Measurements from ENCODE around the gene MYG1. TPM values are rescaled to one million over a fixed set of nuclear protein-coding genes. Genes with fewer than 3 reads are reported as not detected.
"Not testable (repeated sequence)": the region's sequence is repeated elsewhere in the genome, so short reads cannot be mapped to it uniquely, and the experiment has no call there.

Gene MYG1
- total RNA-seq, 4 donors from 2014 or later, result 18.4 to 25.6 (median 24.8) TPM

DNA sequence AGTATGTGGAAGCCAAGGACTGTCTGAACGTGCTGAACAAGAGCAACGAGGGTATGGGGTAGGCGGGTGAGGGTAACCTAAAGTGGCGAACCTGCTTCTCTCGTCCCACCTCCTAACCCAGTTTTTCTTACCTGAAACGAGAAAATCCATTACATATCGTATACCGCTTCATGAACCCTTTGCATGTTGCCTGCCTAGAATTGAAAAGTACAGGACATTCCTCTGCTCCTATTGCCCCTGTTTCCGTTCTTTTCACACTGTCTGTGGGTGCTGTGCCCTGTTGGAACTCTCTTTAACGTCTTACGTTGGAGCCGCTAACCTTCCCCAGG, 3.6 kb upstream of the MYG1 start:
- TF ChIP-seq POLR2A (IDR thresholded peaks at IDR 0.05), result no peak
- TF ChIP-seq, protein P1, sequence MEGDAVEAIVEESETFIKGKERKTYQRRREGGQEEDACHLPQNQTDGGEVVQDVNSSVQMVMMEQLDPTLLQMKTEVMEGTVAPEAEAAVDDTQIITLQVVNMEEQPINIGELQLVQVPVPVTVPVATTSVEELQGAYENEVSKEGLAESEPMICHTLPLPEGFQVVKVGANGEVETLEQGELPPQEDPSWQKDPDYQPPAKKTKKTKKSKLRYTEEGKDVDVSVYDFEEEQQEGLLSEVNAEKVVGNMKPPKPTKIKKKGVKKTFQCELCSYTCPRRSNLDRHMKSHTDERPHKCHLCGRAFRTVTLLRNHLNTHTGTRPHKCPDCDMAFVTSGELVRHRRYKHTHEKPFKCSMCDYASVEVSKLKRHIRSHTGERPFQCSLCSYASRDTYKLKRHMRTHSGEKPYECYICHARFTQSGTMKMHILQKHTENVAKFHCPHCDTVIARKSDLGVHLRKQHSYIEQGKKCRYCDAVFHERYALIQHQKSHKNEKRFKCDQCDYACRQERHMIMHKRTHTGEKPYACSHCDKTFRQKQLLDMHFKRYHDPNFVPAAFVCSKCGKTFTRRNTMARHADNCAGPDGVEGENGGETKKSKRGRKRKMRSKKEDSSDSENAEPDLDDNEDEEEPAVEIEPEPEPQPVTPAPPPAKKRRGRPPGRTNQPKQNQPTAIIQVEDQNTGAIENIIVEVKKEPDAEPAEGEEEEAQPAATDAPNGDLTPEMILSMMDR (IDR thresholded peaks at IDR 0.05), result no peak
- peak overlapping the region; percentile 72 to 95 (median 86) for H3K4me3 ChIP-seq
- H3K4me1 ChIP-seq, result peaks cover 0 to 37% (median 17%) of the 10 kb centered on the region in 4 donors
- no peaks in the 10 kb centered on the region for H3K9me3 ChIP-seq
- H3K36me3 ChIP-seq, result peaks cover 0 to 10% (median 0%) of the 10 kb centered on the region in 3 donors
- peak overlapping the region; percentile 83 to 88 (median 87) for H3K27ac ChIP-seq
- no peak for DNase-seq
- H3K27me3 ChIP-seq, result no peaks in the 10 kb centered on the region

DNA sequence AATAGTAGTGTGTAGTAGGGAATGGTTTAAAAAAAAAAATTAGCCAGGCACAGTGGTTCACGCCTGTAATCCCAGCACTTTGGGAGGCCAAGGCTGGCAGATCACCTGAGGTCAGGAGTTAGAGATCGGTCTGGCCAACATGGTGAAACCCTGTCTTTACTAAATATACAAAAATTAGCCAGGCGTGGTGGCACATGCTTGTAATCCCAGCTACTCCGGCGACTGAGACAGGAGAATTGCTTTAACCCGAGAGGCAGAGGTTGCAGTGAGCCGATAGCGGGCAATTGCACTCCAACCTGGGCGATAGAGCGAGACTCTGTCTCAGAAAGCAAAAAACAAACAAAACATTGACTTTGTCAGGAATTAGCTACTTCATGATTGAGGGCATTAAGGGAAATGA, 2.4 kb upstream of the MYG1 start:
- not testable (repeated sequence) for H3K27me3 ChIP-seq, H3K9me3 ChIP-seq, H3K4me3 ChIP-seq, H3K27ac ChIP-seq, DNase-seq
- Histone ChIP-seq H3K4me1 (peaks cover 0 to 50% (median 21%) of the 10 kb centered on the region in 4 donors), H3K36me3 (peaks cover 0 to 10% (median 0%) of the 10 kb centered on the region in 3 donors)

DNA sequence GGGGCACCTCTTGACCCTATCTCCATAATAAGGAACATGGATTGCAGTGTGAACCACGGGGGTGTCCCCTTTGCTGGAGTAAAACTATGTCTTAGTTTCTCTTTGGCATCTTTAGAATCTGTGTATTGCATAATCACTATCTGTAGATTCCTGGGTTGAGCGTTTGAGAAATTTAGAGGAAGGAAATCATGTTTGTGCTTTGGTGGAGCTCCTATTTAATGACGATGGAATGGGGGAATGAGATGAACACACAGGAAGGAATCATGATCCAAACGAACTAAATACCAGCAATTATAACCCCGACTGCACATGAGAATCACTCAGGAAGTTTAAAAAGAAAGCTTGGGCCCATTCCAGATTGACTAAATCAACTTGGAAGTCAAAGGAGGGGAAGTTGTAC, 1.3 kb upstream of the MYG1 start:
- no peak overlapping the region for H3K4me3 ChIP-seq
- no peak for DNase-seq
- peak overlapping the region in 2 of 4 donors; percentile 17 to 33 for H3K27ac ChIP-seq
- peaks cover 0 to 21% (median 0%) of the 10 kb centered on the region in 3 donors for H3K36me3 ChIP-seq
- no peaks in the 10 kb centered on the region for H3K9me3 ChIP-seq
- TF ChIP-seq POLR2A (IDR thresholded peaks at IDR 0.05), result no peak
- TF ChIP-seq, protein P1 (IDR thresholded peaks at IDR 0.05), result no peak
- H3K27me3 ChIP-seq, result no peaks in the 10 kb centered on the region
- peaks cover 0 to 54% (median 21%) of the 10 kb centered on the region in 4 donors for H3K4me1 ChIP-seq

DNA sequence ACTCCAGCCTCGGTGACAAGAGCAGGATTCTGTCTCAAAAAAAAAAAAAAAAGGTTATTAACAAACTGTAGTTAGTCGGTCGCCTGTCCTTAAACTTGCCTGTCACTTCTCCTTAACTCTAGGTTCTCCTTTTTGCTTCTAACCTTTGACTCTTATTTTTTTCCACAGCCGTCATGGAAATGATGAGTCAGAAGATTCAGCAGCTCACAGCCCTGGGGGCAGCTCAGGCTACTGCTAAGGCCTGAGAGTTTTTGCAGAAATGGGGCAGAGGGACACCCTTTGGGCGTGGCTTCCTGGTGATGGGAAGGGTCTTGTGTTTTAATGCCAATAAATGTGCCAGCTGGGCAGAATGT, 418 bp upstream of the MYG1 start:
- Histone ChIP-seq H3K4me1 (peaks cover 0 to 54% (median 21%) of the 10 kb centered on the region in 4 donors), H3K9me3 (no peaks in the 10 kb centered on the region), H3K36me3 (peaks cover 0 to 26% (median 0%) of the 10 kb centered on the region in 3 donors), H3K27ac (peak overlapping the region; percentile 53 to 87 (median 62)), H3K4me3 (peak overlapping the region in 3 of 4 donors; percentile 74 to 85 (median 74)), H3K27me3 (no peaks in the 10 kb centered on the region)
- no peak for TF ChIP-seq POLR2A (IDR thresholded peaks at IDR 0.05)
- TF ChIP-seq, protein P1 (IDR thresholded peaks at IDR 0.05), result peak in 1 of 6 experiments; percentile 2
- DNase-seq, result no peak

DNA sequence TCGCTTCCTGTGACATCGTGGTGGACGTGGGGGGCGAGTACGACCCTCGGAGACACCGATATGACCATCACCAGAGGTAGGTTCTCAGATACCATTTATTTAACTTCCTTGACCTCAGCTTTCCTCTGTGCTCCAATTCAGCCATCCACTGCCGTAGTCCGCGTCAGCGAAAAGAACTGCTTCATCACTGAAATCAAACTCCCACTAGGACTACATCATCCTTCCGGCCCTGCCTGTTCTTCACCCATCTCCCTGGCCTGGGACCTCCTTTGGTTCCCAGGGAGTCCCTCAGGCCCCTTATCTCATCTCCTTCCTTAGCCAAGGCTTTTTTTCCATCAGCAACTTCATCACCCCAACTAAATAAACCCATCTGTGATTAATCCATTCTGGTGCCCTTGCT, 692 bp downstream of the MYG1 start:
- Histone ChIP-seq H3K4me1 (peaks cover 0 to 54% (median 18%) of the 10 kb centered on the region in 4 donors), H3K27ac (peak overlapping the region; percentile 53 to 87 (median 62)), H3K36me3 (peaks cover 0 to 31% (median 0%) of the 10 kb centered on the region in 3 donors), H3K4me3 (peak overlapping the region; percentile 74 to 85 (median 75)), H3K27me3 (no peaks in the 10 kb centered on the region), H3K9me3 (no peaks in the 10 kb centered on the region)
- TF ChIP-seq, protein P1 (IDR thresholded peaks at IDR 0.05), result no peak
- no peak for TF ChIP-seq POLR2A (IDR thresholded peaks at IDR 0.05)
- DNase-seq, result no peak

DNA sequence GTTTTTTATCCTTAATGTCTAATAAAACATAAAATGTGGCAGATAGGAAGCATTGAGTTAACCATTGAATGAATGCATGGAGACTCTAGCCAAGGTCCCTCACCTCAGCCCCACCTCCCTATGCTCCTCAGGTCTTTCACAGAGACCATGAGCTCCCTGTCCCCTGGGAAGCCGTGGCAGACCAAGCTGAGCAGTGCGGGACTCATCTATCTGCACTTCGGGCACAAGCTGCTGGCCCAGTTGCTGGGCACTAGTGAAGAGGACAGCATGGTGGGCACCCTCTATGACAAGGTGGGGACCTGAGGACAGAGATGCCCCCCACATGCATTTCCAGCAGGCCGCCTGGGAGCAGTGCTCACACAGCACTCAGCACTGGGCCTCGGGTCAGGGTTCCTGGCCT, 3.4 kb downstream of the MYG1 start:
- DNase-seq, result no peak
- Histone ChIP-seq H3K36me3 (peaks cover 0 to 54% (median 0%) of the 10 kb centered on the region in 3 donors), H3K9me3 (no peaks in the 10 kb centered on the region), H3K27ac (no peak overlapping the region), H3K4me1 (peaks cover 0 to 36% (median 15%) of the 10 kb centered on the region in 4 donors), H3K27me3 (no peaks in the 10 kb centered on the region), H3K4me3 (no peak overlapping the region)
- TF ChIP-seq, protein P1 (IDR thresholded peaks at IDR 0.05), result no peak

Data from Peyer's patch (tissue), 4 donors.